Suprapubic skin (tissue), 4 donors: ENCODE measurements around the gene WDR11. TPM values are rescaled to one million over a fixed set of nuclear protein-coding genes. Genes with fewer than 3 reads are reported as not detected.

Source experiments
- DNase-seq, 2 donors: peaks; one replicate each; pipeline ENCODE4 v3.0.0-alpha.2; 2019; ENCODE audit warnings: low spot score in 2 of 2
- H3K27ac ChIP-seq: fragments of 200-600 bp; sonication (generic); one replicate; pipeline ENCODE4 v1.5.1; 2019
- H3K27me3 ChIP-seq: fragments of 200-600 bp; sonication (generic); one replicate; pipeline ENCODE4 v1.5.1; 2019
- H3K36me3 ChIP-seq: fragments of 200-600 bp; sonication (generic); one replicate; pipeline ENCODE4 v1.5.1; 2019
- H3K4me1 ChIP-seq: fragments of 200-600 bp; sonication (generic); one replicate; pipeline ENCODE4 v1.5.1; 2019
- H3K4me3 ChIP-seq: fragments of 200-600 bp; sonication (generic); one replicate; pipeline ENCODE4 v1.5.1; 2019; ENCODE audit warnings: mild to moderate bottlenecking
- H3K9me3 ChIP-seq: fragments of 200-600 bp; sonication (generic); one replicate; pipeline ENCODE4 v1.5.1; 2019
- EP300 ChIP-seq: sonication (generic); formaldehyde crosslinking; IDR thresholded peaks from one replicate; pipeline ENCODE4 v1.6.1; 2017; ENCODE audit warnings: antibody characterized with exemption
- POLR2A ChIP-seq, 2 donors: fragments of 450-650 bp; IDR thresholded peaks; one replicate each; pipeline ENCODE4 v1.6.1; 2017; ENCODE audit warnings: antibody characterized with exemption in 2 of 2, mild to moderate bottlenecking in 2 of 2, moderate library complexity in 2 of 2
- POLR2AphosphoS5 ChIP-seq, 3 donors: sonication (generic); formaldehyde crosslinking; IDR thresholded peaks; one replicate each; pipeline ENCODE4 v1.6.1; 2017; ENCODE audit warnings: antibody characterized with exemption in 3 of 3
- WGBS: methylation state at CpG from one replicate; pipeline ENCODE4 v1.1.5; 2018; 5-methylcytosine and 5-hydroxymethylcytosine counted together
- total RNA-seq, 4 donors: library from RNA; depleted of rRNA; stranded (reverse); fragments of >200 nt; gene quantifications; one replicate each; pipeline ENCODE4 v1.1.0, GENCODE V29; 2016
- TF ChIP-seq, protein P1 (sequence below), 2 donors: fragments of 200-600 bp in 1 of 2; fragments of 450-650 bp in 1 of 2; sonication (generic) in 1 of 2; IDR thresholded peaks; one replicate each; pipeline ENCODE4 v1.5.1; 2016 to 2019; ENCODE audit warnings: antibody characterized with exemption in 2 of 2, mild to moderate bottlenecking in 1 of 2, moderate library complexity in 1 of 2

WDR11 gene
- total RNA-seq, 4 donors from 2014 or later: 32.9 to 107 (median 64.7) TPM

DNA sequence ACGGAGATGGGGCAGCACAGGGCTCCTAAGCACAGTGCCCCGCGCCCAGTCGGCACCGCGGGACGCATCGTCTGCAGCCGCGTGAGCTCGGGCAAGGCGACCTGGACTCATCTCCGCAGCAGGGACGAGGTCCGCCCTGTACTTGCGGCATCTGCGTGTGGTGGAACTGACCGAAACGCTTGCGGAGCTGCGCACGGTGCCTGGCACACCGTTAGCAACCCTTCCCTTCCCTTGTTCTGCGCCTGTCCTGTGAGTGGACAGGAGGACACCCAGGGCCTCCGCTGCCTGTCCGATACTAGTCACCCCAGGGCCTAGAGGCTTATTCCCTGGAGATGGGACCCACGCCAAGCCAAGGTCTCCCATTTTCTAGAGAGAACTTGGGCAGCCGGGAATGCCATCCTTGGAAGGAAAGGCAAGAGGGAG lies 98.5 kb downstream of the WDR11 start:
- TF ChIP-seq EP300: no peak
- TF ChIP-seq, protein P1, sequence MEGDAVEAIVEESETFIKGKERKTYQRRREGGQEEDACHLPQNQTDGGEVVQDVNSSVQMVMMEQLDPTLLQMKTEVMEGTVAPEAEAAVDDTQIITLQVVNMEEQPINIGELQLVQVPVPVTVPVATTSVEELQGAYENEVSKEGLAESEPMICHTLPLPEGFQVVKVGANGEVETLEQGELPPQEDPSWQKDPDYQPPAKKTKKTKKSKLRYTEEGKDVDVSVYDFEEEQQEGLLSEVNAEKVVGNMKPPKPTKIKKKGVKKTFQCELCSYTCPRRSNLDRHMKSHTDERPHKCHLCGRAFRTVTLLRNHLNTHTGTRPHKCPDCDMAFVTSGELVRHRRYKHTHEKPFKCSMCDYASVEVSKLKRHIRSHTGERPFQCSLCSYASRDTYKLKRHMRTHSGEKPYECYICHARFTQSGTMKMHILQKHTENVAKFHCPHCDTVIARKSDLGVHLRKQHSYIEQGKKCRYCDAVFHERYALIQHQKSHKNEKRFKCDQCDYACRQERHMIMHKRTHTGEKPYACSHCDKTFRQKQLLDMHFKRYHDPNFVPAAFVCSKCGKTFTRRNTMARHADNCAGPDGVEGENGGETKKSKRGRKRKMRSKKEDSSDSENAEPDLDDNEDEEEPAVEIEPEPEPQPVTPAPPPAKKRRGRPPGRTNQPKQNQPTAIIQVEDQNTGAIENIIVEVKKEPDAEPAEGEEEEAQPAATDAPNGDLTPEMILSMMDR (IDR thresholded peaks at IDR 0.05): no peak
- no peak for TF ChIP-seq POLR2A (IDR thresholded peaks at IDR 0.05)
- TF ChIP-seq POLR2AphosphoS5 (IDR thresholded peaks at IDR 0.05): no peak
- peak overlapping the region; percentile 34 for H3K4me3 ChIP-seq
- no peak overlapping the region for H3K27ac ChIP-seq
- peaks cover 22% of the 10 kb centered on the region for H3K27me3 ChIP-seq
- peaks cover 26% of the 10 kb centered on the region for H3K4me1 ChIP-seq
- no peak for DNase-seq
- no peaks in the 10 kb centered on the region for H3K9me3 ChIP-seq
- no peaks in the 10 kb centered on the region for H3K36me3 ChIP-seq
- WGBS: 71% methylated on average over 18 of the region's 28 CpGs

DNA sequence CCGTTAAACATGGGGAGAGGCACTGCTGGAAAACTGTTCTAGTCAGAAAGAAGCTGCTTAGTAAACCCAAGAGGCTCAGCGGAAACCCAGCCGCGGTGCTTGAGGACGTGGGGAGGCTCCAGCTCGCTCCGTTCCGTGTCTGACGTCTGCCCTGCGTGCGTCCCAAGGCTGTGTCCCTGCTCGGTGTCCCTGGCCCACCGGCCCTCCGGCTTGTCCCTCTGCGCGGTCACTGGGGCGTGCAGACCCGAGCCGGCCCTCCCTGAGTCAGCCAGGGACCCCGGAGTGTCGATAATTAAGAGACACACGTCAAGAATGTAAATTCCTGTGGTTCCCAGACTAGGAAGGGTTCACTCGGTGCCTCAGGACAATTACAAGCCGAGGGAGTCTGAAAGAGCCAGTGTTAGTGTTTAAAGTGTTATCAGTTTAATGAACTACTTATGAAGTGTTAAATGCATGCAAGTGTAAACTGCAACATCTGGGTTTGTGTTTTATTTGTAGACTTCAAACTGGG lies 98.9 kb downstream of the WDR11 start:
- TF ChIP-seq, protein P1 (IDR thresholded peaks at IDR 0.05): no peak
- TF ChIP-seq POLR2A (IDR thresholded peaks at IDR 0.05) (no peak), POLR2AphosphoS5 (IDR thresholded peaks at IDR 0.05) (no peak), EP300 (no peak)
- Histone ChIP-seq H3K27me3 (peaks cover 22% of the 10 kb centered on the region), H3K36me3 (no peaks in the 10 kb centered on the region)

DNA sequence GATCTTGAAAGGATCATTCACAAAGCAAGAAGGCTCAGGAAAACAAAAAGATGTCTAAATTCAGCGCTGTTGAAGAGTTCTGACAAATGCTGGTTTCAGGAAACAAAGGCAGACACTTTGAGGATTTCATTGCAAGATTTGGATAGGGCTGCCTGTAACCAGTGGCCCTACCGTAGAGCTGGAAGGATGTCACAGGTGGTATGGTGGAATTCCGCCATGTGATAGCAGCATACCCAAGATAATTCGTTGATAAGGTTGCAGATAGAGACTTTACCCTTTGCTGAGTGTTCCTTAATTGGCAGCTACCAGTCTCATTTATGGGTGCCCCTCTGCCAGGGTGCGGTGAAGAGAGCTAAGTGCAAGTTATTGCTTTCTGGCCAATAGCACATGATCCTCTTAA lies 100.1 kb downstream of the WDR11 start:
- peaks cover 15% of the 10 kb centered on the region for H3K4me1 ChIP-seq
- no peaks in the 10 kb centered on the region for H3K36me3 ChIP-seq
- TF ChIP-seq, protein P1 (IDR thresholded peaks at IDR 0.05): no peak
- TF ChIP-seq POLR2AphosphoS5 (IDR thresholded peaks at IDR 0.05): no peak
- no peak for TF ChIP-seq POLR2A (IDR thresholded peaks at IDR 0.05)
- no peak for TF ChIP-seq EP300
- H3K27ac ChIP-seq: no peak overlapping the region
- no peaks in the 10 kb centered on the region for H3K9me3 ChIP-seq
- 90% methylated on average over 5 of the region's 5 CpGs for WGBS
- no peak overlapping the region for H3K4me3 ChIP-seq
- no peak for DNase-seq
- peaks cover 22% of the 10 kb centered on the region for H3K27me3 ChIP-seq

More for the DNA sequence above, 98.9 kb downstream of the WDR11 start:
- H3K4me3 ChIP-seq: peak overlapping the region; percentile 5
- peaks cover 21% of the 10 kb centered on the region for H3K4me1 ChIP-seq
- 36% methylated on average over 10 of the region's 24 CpGs for WGBS
- H3K27ac ChIP-seq: no peak overlapping the region
- no peaks in the 10 kb centered on the region for H3K9me3 ChIP-seq
- DNase-seq: no peak

DNA sequence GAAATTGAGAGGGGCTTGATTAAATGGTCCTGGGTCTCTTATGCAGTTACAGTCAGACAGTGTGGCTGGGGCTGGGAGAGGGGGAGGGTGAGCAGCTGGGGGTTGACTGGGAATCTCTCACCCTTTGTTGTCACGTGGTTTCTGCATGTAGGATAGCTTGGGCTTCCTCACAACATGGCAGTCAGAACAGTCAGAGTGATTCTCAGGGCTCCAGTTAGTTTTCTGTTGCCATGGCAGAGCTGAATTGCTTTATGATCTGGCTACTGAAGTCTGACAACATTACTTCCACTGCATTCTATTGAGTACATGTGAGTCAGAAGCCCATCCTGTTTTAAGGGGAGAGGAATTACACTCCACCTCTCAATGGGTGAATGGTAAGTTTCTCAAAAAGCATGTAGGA lies 102.7 kb downstream of the WDR11 start:
- Histone ChIP-seq H3K4me3 (no peak overlapping the region), H3K4me1 (peaks cover 10% of the 10 kb centered on the region), H3K36me3 (no peaks in the 10 kb centered on the region), H3K9me3 (no peaks in the 10 kb centered on the region), H3K27me3 (peaks cover 20% of the 10 kb centered on the region), H3K27ac (no peak overlapping the region)
- WGBS: 77% methylated on average over 1 of the region's 1 CpG
- no peak for DNase-seq
- TF ChIP-seq, protein P1 (IDR thresholded peaks at IDR 0.05): no peak
- TF ChIP-seq POLR2AphosphoS5 (IDR thresholded peaks at IDR 0.05) (no peak), POLR2A (IDR thresholded peaks at IDR 0.05) (no peak), EP300 (no peak)
